GM06990 (cell line): Measurements from ENCODE around the gene PRDM5.

Experiments
- DNase-seq: peaks from one replicate; pipeline ENCODE4 v3.0.0-alpha.2; 2011; ENCODE audit not compliant: insufficient read length; ENCODE audit errors: extremely low read depth
- H3K27me3 ChIP-seq: replicated peaks from 2 replicates; pipeline ENCODE4 v1.6.0; 2011; ENCODE audit warnings: low read length; ENCODE audit not compliant: control insufficient read depth, insufficient read depth
- H3K36me3 ChIP-seq: 2 replicates; pipeline ENCODE4 v1.5.1; 2011; ENCODE audit warnings: low read length; ENCODE audit not compliant: control insufficient read depth, insufficient read depth
- H3K4me3 ChIP-seq: replicated peaks from 2 replicates; pipeline ENCODE4 v1.5.1; 2011; ENCODE audit warnings: low read depth, mild to moderate bottlenecking, control low read depth, low read length
- TF ChIP-seq, protein P1 (sequence below): IDR thresholded peaks from 2 replicates; pipeline ENCODE4 v1.5.1; 2011; ENCODE audit warnings: low read length, control low read depth, mild to moderate bottlenecking, inconsistent platforms; ENCODE audit not compliant: insufficient read depth, poor library complexity, severe bottlenecking

The PRDM5 gene

DNA sequence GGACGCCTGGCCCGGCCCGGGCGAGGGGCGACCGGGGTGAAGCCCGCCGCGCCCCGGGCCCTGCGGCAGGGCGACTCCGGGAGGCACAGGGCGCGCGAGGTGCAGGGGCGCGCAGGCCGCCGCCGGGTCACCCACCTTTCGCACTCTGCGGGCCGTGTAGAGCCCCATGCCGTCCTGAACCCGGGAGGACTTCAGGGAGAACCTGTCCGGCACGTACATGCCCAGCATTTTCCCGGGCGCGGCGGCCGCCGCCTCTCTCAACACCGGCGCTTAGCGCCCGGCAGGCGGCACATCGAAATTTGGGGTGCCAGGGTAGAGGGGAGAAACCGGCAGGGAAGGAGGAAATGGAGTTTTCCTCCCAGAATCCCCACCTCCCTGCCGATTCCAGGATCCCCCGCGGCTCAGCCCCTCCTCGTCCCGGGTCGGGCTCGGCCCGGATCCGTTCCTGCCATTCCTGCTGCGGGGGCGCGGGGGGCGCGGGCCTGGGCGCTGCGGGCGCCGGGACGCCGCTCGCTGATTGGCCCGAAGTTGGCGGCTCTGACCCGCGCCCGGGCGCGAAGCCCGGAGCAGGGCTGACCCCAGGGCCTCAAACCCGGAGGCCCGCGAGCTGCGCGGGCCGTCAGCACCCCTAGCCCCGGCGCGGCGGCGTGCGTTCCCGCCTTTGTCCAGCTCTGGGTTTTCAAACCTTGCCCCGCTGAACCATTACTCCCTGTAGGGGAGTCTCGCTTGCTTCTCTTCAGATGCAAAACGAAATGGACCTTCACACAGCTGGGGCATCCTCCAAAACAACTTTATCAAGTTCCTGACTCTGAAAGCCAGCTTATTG, at the start of gene PRDM5:
PRDM5 (minus strand) TSS at position 346 of the 826 bp plus-strand sequence; CDS start at position 228, 118 bp downstream.
- TF ChIP-seq, protein P1, sequence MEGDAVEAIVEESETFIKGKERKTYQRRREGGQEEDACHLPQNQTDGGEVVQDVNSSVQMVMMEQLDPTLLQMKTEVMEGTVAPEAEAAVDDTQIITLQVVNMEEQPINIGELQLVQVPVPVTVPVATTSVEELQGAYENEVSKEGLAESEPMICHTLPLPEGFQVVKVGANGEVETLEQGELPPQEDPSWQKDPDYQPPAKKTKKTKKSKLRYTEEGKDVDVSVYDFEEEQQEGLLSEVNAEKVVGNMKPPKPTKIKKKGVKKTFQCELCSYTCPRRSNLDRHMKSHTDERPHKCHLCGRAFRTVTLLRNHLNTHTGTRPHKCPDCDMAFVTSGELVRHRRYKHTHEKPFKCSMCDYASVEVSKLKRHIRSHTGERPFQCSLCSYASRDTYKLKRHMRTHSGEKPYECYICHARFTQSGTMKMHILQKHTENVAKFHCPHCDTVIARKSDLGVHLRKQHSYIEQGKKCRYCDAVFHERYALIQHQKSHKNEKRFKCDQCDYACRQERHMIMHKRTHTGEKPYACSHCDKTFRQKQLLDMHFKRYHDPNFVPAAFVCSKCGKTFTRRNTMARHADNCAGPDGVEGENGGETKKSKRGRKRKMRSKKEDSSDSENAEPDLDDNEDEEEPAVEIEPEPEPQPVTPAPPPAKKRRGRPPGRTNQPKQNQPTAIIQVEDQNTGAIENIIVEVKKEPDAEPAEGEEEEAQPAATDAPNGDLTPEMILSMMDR: no peak
- H3K27me3 ChIP-seq: no peaks in the 10 kb centered on the region; the same call in none of the 2 replicates
- DNase-seq: peak; percentile 16
- H3K4me3 ChIP-seq: peak within 1 kb of the TSS; percentile 46
- no peaks in the 10 kb centered on the region for H3K36me3 ChIP-seq

DNA sequence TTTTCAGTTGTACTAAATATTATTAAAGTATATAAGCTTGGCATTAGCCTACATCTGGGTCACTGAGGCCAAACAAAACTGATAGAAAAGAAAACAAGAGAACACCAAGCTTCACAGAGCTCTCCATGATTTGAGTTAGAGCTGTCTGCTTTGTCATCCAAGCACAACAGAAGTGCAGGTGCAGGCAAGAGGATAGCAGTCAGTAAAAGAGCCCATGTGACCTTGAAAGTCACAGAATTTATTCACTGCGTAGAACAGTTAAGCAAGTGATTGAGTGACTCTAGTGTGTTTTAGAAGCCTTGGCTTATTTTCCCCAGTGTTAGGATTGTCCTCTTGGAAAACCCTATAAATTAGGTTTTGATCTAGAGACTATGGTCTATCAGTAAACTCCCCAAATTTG, 49.4 kb upstream of the PRDM5 start:
- DNase-seq: no peak
- Histone ChIP-seq H3K36me3 (no peaks in the 10 kb centered on the region), H3K27me3 (no peaks in the 10 kb centered on the region), H3K4me3 (no peak overlapping the region)
- TF ChIP-seq, protein P1: no peak

DNA sequence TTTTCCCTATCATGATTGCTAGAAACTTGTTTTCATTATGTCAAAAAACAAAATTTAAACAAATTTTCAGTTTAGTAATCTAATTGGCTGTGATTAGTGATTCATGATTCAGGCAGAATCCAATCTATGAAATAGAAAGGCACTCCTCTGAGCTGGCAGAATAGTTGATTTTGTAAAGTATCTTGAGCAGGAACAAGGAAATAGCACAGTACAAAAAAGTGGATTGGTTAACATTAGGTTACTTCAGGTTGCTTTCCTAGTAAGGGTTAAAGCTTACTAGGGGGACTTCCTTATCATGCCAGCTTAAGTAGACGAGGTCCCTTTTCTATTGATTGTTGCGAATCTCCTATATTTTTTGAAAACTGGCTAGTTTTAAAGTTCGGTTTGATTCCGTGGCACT, 43.4 kb upstream of the PRDM5 start:
- Histone ChIP-seq H3K4me3 (no peak overlapping the region), H3K27me3 (no peaks in the 10 kb centered on the region), H3K36me3 (no peaks in the 10 kb centered on the region)
- TF ChIP-seq, protein P1: no peak
- no peak for DNase-seq

DNA sequence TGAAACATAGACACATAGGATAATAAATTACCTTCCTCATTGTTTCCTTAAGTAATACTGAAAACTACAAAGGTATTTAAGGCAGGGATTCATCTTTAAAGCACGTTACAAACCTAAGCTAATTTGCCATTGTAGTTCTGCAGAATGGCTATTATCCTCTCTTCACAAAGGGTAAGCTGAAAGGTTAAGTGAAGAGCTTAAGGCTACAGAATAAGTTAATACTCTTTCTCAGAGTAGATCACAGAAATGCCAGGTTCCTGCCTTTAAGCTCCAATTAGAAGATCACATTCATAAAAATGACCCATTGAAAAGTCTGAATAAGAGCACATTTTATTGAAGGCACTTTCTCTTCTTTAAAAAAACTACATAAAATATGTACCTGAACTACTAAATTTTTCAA, 42.1 kb upstream of the PRDM5 start:
- H3K27me3 ChIP-seq: no peaks in the 10 kb centered on the region
- H3K4me3 ChIP-seq: no peak overlapping the region

GRCh38 chr4:120963449-120963848, 40.9 kb upstream of the PRDM5 start:
- Histone ChIP-seq H3K4me3 (no peak overlapping the region), H3K27me3 (no peaks in the 10 kb centered on the region), H3K36me3 (no peaks in the 10 kb centered on the region)
- no peak for DNase-seq
- TF ChIP-seq, protein P1: no peak

More for the DNA sequence above, 42.1 kb upstream of the PRDM5 start:
- H3K36me3 ChIP-seq: no peaks in the 10 kb centered on the region
- TF ChIP-seq, protein P1: no peak
- no peak for DNase-seq
